ENCODE measurements around the gene TCEAL9.
A peak's percentile ranks its signal among the peaks of the same experiment; 100 is the strongest.
"Not testable (repeated sequence)": the region's sequence is repeated elsewhere in the genome, so short reads cannot be mapped to it uniquely, and the experiment has no call there.

TCEAL9 gene

DNA sequence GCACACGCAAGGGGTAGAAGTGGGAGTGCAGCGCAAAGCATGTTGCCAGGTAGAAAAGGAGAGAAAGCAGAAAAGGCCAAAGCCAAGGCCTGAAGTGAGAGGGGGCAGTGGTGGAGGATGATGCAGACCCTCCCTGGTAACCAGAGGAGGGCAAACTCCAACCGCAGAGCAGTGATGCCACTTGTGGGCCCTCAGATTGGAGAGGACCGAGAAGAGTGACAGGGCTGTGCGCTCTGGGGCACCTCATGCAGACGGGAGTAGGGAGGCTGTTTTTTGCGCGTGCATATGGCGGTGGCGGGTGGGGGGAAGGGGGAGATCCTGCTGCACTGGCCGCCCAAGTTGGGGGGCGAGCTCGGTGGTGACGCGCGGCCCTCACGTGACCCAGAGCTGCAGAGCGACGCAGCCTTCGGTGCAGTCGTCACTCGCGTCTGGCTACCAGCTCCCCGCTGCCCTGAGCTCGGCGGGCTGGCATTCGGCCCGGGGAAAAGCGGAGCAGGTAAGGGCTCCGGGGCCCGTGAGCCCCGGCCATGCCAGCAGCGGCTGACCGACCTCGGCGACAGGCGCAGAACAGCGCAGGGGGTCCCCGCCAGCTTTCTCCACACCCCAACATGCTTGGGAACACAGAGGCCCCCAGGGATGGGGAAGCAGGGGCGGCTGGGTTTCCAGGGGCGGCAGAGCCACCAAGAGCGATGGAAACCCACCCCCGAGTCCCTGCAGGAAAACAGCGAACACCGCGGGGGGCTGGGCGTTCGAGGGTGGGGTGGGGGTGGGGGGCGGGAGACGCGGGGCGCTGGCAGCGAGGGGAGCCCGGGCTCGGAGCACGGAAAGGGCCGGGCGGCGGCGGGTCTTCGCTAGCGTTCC, 20.0 kb downstream of the TCEAL9 start, which contains the start of gene BEX3:
Gene BEX3, plus strand, starts transcription at position 421 of the 861 bp plus-strand sequence. CDS start 984 bp downstream, outside the sequence.
- DNase-seq, result peak; percentile 64

DNA sequence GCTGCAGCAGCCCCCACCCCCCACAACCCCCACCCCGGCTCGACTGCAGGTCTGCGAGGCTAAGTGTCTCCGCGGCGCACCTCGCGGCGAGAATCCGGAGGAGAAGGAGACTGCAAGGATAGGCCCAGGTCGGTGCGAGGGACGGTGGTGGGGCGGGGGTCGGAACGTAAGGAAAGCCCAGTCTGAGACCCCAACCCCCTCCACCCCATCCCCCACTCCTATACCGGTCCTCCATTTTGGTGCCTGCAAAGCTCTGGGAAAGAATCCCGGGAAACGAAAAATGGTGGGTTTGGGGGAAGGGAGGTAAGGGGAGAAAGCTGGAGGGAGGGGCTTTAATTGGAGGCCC, 20.6 kb downstream of the TCEAL9 start:
- no peak for DNase-seq

- DNase-seq, result no peak
Observed at GRCh38 chrX:103378990-103379389, 22.7 kb downstream of the TCEAL9 start.

- no peak for DNase-seq
Observed at GRCh38 chrX:103382877-103383276, 26.6 kb downstream of the TCEAL9 start.

DNA sequence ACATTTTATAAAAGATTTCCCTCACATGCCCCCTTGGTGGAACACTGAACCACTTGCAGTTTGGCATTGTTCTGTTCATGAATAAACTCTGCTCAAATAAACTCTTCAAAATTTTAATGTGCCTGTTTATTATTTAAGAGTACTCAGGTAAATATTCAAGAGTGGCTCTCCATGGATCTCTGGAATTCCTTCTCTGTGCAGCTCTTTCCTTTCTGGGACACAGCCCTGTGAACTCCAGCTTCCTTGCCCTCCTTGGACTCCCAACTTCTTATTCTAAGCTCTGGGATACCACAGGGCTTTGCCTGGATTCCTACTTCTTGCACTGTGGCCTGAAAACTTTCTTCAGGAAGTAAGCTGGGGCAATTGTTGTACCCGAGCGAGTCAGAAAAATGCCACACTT, 28.4 kb downstream of the TCEAL9 start:
- DNase-seq, result no peak

DNA sequence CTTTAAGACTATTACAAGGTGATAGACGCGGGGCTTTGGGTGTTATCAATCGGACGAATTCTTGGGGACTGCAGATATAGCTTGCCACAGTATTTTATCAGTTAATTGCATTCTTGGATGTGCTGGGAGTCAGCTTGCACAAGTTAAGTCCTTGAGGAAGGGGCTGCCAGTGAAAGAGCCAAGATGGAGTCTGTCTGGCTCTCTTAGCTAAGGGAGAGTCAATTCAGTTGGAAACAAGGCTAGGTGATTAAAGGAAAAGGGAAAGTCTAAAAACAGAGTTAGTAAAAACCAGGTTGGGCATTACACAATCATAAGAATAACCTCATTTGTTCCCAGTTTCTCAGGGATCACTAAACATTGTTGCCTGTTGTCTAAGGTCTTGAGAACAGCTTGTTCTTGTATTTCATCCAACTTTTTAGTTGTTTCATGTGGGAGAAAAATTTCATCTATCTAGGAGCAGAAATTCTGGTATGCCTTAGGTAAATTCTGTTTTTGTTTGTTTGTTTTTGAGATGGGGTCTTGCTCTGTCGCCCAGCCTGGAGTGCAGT, 29.1 kb downstream of the TCEAL9 start:
- DNase-seq, result not testable (repeated sequence)

- DNase-seq, result no peak
Observed at GRCh38 chrX:103386332-103386731, 30.0 kb downstream of the TCEAL9 start.

DNA sequence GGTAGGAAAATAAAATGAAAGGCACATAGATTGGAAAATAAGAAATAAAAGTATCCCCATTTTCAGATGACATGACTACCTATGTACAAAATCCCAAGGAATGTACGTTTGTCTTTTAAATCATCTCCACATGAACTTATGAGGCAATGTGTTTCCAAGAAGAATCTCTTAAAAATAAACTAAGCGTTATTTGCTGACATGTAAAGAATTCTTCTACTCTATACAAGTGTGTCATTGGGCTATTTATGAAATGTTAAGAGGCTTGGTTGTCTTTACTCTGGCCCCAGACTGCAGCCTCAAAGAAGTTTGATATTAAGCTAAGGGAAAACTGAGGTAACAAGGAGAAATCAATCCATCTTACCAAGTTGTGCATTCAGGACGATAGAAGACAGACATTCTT, 37.2 kb downstream of the TCEAL9 start:
- DNase-seq, result no peak

DNA sequence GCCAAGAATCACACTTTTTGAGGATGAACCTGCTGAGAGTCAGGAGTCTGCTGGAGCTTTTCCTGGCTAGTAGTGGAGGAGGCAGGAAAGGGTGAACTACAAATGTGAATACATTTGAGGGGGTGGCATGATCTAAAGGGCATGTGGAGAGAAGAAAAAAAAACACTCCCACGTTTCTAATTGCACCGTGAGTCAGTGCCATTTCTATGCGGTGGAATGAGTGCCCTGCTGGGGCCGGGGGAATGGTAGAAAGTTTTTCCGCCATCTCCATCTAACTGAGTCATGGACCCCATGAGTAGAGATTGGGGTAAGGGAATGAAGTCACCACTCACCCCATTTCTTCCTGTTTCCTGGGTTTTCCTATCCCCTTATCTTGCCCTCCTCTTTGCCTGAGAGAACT, 39.9 kb downstream of the TCEAL9 start:
- no peak for DNase-seq

DNA sequence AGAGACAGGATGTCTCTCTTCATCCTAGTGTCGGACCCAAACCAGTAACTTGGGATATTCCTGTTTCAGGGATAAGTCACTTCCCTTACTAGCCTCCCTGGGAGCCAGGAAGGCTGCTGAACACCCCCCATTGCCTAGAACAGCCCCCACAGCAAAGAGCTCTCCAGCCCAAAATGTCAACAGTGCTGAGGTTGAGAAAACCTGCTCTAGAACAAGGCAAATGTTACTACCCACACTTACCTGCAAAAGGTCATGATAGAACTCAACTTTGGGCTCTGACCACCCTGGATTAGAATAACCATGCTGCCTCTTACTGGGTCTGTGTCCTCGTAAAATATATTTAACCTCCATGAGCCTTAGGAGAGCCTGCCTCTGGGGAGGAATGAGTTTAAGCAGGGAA, 40.4 kb downstream of the TCEAL9 start:
- no peak for DNase-seq

DNA sequence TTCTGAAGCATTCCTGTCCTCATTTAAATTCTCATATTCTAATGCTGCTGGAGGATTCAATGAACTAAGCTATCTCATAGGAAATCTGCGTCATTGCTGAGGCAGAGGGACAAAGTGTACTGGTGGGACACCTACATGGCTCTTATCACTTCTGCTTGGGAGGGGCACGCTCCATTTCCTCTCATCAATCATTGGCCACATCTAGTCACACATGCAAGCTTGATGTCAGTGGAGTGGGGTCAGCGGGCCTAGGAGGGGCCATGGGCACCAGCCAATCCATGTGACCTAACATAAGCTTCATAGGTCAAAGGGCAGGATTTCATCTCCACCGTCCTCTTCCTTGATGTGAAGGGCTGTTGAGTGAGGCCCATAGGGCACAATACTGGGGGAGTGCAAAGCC, 41.4 kb downstream of the TCEAL9 start:
- DNase-seq, result no peak

DNA sequence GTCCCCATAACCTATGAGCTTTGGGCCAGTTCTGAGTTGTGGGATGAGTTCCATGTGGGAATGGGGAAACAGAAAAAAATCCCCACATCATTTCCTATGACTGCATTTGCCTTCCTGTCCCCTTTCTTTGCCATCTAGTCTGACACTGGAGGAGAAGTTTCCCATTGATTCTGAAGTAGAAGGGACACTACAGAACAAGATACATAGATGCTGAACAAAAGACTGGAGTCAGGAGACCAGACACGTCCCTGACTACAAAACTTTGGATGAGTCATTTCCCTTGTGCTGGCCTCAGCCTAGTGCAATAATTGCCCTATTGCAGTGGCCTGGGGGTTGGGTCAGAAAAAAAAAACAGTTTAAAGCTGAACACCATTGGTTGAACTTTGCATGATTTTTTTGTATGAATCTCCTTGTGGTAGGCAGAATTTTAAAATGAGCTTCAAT, 42.1 kb downstream of the TCEAL9 start:
- DNase-seq, result no peak

GRCh38 chrX:103399744-103400143, 43.4 kb downstream of the TCEAL9 start:
- no peak for DNase-seq

DNA sequence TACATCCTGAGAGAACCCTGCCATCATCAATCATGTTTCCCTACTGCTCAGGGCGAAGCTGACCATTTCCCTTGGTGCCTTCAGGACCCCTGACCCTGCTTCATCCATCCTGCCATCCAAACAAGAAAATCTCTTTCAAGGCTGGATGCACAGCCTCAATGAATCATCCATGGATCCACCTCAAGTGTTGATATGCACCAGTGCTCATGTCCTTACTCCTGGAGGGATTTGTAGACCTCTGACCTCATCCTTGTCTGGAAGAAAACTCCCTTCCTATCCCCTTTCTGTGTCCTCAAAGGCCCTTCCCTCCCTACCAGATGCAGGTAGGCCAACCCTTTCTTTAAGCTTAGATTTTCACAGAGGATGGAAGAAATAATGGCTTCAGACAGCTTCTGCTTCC, 44.6 kb downstream of the TCEAL9 start:
- no peak for DNase-seq

GRCh38 chrX:103404231-103405008, 48.1 kb downstream of the TCEAL9 start:
- DNase-seq, result peak; percentile 28

- DNase-seq, result no peak
Observed at GRCh38 chrX:103405009-103405333, 48.7 kb downstream of the TCEAL9 start.

DNA sequence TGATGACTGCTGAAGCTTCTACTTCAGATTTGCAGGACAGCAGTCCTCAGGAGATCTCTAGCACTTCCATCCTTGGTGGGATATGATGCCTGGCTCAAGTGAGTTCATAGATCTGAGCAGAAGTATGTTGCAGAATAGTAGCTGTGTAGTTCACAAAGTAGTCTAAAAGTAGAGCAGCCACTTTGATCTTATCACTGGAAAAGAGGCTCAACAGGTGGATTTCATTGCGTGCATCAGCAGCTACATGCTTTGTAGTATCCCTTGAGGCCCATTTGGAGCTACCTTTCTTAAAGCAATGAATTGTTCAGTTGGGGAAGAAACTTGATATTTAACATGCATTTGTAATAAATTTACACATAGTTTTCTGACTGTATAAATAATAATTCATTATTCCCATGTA, 50.0 kb downstream of the TCEAL9 start:
- no peak for DNase-seq

DNA sequence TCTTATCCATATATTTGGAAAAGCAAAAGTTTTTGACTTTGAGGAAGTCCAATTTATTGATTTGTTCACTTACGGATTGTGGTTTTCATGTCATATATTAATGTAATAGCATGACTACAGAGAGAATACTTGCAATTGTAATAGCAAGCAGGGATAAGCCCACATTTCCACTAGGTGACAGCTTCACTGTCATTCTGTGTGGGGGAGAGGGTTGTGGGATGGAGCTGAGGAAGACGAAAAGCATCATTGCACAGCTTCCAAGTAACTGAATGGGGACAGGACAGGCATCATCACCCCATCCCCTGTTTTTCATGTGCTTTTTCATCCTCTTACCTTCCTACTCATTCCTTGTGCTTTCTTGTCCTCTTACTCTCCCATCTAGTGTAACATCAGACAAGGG, 51.5 kb downstream of the TCEAL9 start:
- DNase-seq, result no peak
